ENCODE data around the gene RSAD2. TPM values are rescaled to one million over a fixed set of nuclear protein-coding genes. Genes with fewer than 3 reads are reported as not detected.

RSAD2 gene
- total RNA-seq, 1 experiment from 2014 or later: not detected

GRCh38 chr2:6905668-6906067 is 28.1 kb downstream of the RSAD2 start:
- peaks cover 59% of the 10 kb centered on the region for H3K27me3 ChIP-seq (ENCODE audit: insufficient read depth, low read depth)
- no peaks in the 10 kb centered on the region for H3K36me3 ChIP-seq (ENCODE audit: low read depth)
- no peak overlapping the region for H3K27ac ChIP-seq
- H3K4me3 ChIP-seq: no peak overlapping the region
- no peaks in the 10 kb centered on the region for H3K9me3 ChIP-seq (ENCODE audit: insufficient read depth, low read depth)
- no peaks in the 10 kb centered on the region for H3K4me1 ChIP-seq (replicated peaks; ENCODE audit: insufficient read depth)
- DNase-seq: no peak
- no peaks in the 10 kb centered on the region for H3K79me2 ChIP-seq (ENCODE audit: low read depth)
- no TSS peak for BruUV-seq (replicated peaks)
- H4K20me1 ChIP-seq (ENCODE audit: insufficient read depth): no peaks in the 10 kb centered on the region
- intact Hi-C loops (cut with micrococcal nuclease; ENCODE audit: unreplicated experiment): no loop called here
- H3K4me2 ChIP-seq: no peak overlapping the region
- POLR2A ChIA-PET (ENCODE audit: unreplicated experiment): no interaction called here
- no peak overlapping the region for H2AFZ ChIP-seq
- CTCF ChIA-PET: no interaction called here
- H3F3A ChIP-seq (ENCODE audit: insufficient read depth, low read depth): no peaks in the 10 kb centered on the region
- TF ChIP-seq, protein P1, sequence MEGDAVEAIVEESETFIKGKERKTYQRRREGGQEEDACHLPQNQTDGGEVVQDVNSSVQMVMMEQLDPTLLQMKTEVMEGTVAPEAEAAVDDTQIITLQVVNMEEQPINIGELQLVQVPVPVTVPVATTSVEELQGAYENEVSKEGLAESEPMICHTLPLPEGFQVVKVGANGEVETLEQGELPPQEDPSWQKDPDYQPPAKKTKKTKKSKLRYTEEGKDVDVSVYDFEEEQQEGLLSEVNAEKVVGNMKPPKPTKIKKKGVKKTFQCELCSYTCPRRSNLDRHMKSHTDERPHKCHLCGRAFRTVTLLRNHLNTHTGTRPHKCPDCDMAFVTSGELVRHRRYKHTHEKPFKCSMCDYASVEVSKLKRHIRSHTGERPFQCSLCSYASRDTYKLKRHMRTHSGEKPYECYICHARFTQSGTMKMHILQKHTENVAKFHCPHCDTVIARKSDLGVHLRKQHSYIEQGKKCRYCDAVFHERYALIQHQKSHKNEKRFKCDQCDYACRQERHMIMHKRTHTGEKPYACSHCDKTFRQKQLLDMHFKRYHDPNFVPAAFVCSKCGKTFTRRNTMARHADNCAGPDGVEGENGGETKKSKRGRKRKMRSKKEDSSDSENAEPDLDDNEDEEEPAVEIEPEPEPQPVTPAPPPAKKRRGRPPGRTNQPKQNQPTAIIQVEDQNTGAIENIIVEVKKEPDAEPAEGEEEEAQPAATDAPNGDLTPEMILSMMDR (conservative IDR thresholded peaks at IDR 0.05): no peak
- no peak for TF ChIP-seq EZH2 (IDR thresholded peaks at IDR 0.05; ENCODE audit: low read depth)
- no peaks in the 10 kb centered on the region for H3K9me2 ChIP-seq (ENCODE audit: insufficient read depth)

DNA sequence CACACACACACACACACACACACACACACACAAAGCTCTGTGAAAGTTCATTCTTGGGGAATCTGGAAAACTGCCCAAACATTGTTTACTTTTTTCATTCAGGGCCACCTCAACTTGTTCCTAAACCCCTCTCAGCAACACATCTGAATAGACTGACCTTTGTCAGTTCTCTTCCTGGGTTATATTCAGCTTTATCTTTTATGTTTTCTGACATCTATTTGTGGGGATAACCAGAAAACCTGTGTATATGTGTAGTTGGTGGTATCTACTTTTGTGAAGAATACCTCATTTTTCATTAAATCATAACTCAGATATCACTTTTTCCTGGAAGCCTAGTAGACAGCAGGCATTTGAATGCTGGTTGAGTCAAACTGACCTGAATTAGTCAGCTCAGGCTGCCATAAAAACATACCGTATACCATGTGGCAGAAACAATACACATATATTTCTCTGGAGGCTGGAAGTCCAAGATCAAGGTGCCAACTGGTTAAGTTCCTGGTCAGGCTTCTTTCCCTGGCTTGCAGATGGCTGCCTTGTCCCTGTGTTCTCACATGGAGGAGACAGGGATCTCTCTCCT is 28.7 kb downstream of the RSAD2 start:
- Histone ChIP-seq H3K9me2 (ENCODE audit: insufficient read depth) (no peaks in the 10 kb centered on the region), H3K27ac (no peak overlapping the region), H3K4me3 (no peak overlapping the region), H3K9me3 (ENCODE audit: insufficient read depth, low read depth) (no peaks in the 10 kb centered on the region), H3K4me1 (replicated peaks; ENCODE audit: insufficient read depth) (no peaks in the 10 kb centered on the region), H3F3A (ENCODE audit: insufficient read depth, low read depth) (no peaks in the 10 kb centered on the region), H2AFZ (no peak overlapping the region), H3K27me3 (ENCODE audit: insufficient read depth, low read depth) (peaks cover 59% of the 10 kb centered on the region), H3K79me2 (ENCODE audit: low read depth) (no peaks in the 10 kb centered on the region), H4K20me1 (ENCODE audit: insufficient read depth) (no peaks in the 10 kb centered on the region), H3K36me3 (ENCODE audit: low read depth) (no peaks in the 10 kb centered on the region), H3K4me2 (no peak overlapping the region)
- no peak for DNase-seq
- TF ChIP-seq EZH2 (IDR thresholded peaks at IDR 0.05; ENCODE audit: low read depth): no peak
- TF ChIP-seq, protein P1 (conservative IDR thresholded peaks at IDR 0.05): no peak
- BruUV-seq (replicated peaks): no TSS peak
- ChIA-PET POLR2A (ENCODE audit: unreplicated experiment) (no interaction called here), CTCF (no interaction called here)
- intact Hi-C loops (cut with micrococcal nuclease; ENCODE audit: unreplicated experiment): no loop called here

- H4K20me1 ChIP-seq (ENCODE audit: insufficient read depth): no peaks in the 10 kb centered on the region
- ChIA-PET CTCF (no interaction called here), POLR2A (ENCODE audit: unreplicated experiment) (no interaction called here)
- H3F3A ChIP-seq (ENCODE audit: insufficient read depth, low read depth): no peaks in the 10 kb centered on the region
- no peak overlapping the region for H3K4me3 ChIP-seq
- no peaks in the 10 kb centered on the region for H3K79me2 ChIP-seq (ENCODE audit: low read depth)
- no TSS peak for BruUV-seq (replicated peaks)
- no peaks in the 10 kb centered on the region for H3K36me3 ChIP-seq (ENCODE audit: low read depth)
- H3K4me2 ChIP-seq: no peak overlapping the region
- H3K27me3 ChIP-seq (ENCODE audit: insufficient read depth, low read depth): peaks cover 46% of the 10 kb centered on the region
- no peaks in the 10 kb centered on the region for H3K9me3 ChIP-seq (ENCODE audit: insufficient read depth, low read depth)
- no peak overlapping the region for H2AFZ ChIP-seq
- H3K9me2 ChIP-seq (ENCODE audit: insufficient read depth): no peaks in the 10 kb centered on the region
- TF ChIP-seq EZH2 (IDR thresholded peaks at IDR 0.05; ENCODE audit: low read depth): no peak
- TF ChIP-seq, protein P1 (conservative IDR thresholded peaks at IDR 0.05): no peak
- intact Hi-C loops (cut with micrococcal nuclease; ENCODE audit: unreplicated experiment): no loop called here
- H3K27ac ChIP-seq: no peak overlapping the region
- H3K4me1 ChIP-seq (replicated peaks; ENCODE audit: insufficient read depth): no peaks in the 10 kb centered on the region
- DNase-seq: no peak
Observed at GRCh38 chr2:6908291-6908690, 30.7 kb downstream of the RSAD2 start.

Data from PC-9 (cell line).